Naive thymus-derived CD4-positive, alpha-beta T cell (primary cell): ENCODE measurements around the gene ZNF691. TPM values are rescaled to one million over a fixed set of nuclear protein-coding genes. Genes with fewer than 3 reads are reported as not detected.
"Not testable (repeated sequence)": the region's sequence is repeated elsewhere in the genome, so short reads cannot be mapped to it uniquely, and the experiment has no call there.

Experiments used
- ATAC-seq: fragments of 150-1000 bp; cut with Tn5 transposase; 2 replicates; pipeline ENCODE4 v1.10.0; 2021; ENCODE audit warnings: mild to moderate bottlenecking, moderate library complexity
- CTCF ChIA-PET: fragments of 350-600 bp; sonication (Branson Sonifier 250); formaldehyde crosslinking; loops from one replicate; lab custom pipeline; 2021; ENCODE audit warnings: antibody characterized with exemption; lab: Charles Lee
- POLR2A ChIA-PET: fragments of 350-600 bp; sonication (Branson Sonifier 250); formaldehyde crosslinking; loops from one replicate; lab custom pipeline; 2021; ENCODE audit warnings: antibody characterized with exemption, inconsistent platforms; lab: Charles Lee
- DNase-seq, 9 donors: peaks; one replicate each; pipeline versions ENCODE4 v3.0.0 to v3.0.0-alpha.2; 2020 to 2022; ENCODE audit warnings: mixed read lengths in 1 of 9
- H3K27ac ChIP-seq: one replicate; pipeline ENCODE4 v1.7.0; 2013; ENCODE audit warnings: mild to moderate bottlenecking, low read depth, low read length, moderate library complexity
- H3K27me3 ChIP-seq, 2 donors: one replicate each; pipeline ENCODE4 v1.7.0; 2013; ENCODE audit warnings: low read length in 2 of 2, mild to moderate bottlenecking in 2 of 2, moderate library complexity in 2 of 2; ENCODE audit not compliant: control insufficient read depth in 2 of 2, insufficient read depth in 2 of 2
- H3K36me3 ChIP-seq, 3 experiments: 1 replicate in 2 of 3; 2 replicates in 1 of 3; pipeline ENCODE4 v1.7.0; 2013; ENCODE audit warnings: low read length in 3 of 3, mild to moderate bottlenecking in 3 of 3, moderate library complexity in 1 of 3; ENCODE audit not compliant: insufficient read depth in 3 of 3, control insufficient read depth in 2 of 3
- H3K4me1 ChIP-seq, 2 donors: one replicate each; pipeline ENCODE4 v1.7.0; 2013; ENCODE audit warnings: low read length in 2 of 2, mild to moderate bottlenecking in 2 of 2, moderate library complexity in 1 of 2; ENCODE audit not compliant: control insufficient read depth in 2 of 2, insufficient read depth in 2 of 2
- H3K4me3 ChIP-seq: 2 replicates; pipeline ENCODE4 v1.7.0; 2013; ENCODE audit warnings: mild to moderate bottlenecking, low read length
- H3K9me3 ChIP-seq, 3 experiments: 1 replicate in 2 of 3; 2 replicates in 1 of 3; pipeline ENCODE4 v1.7.0; 2013; ENCODE audit warnings: low read length in 3 of 3; ENCODE audit not compliant: control insufficient read depth in 2 of 3
- H3K27ac Mint-ChIP-seq, 9 donors: one replicate each; pipeline ENCODE4 v1.8.0; 2020 to 2022; ENCODE audit warnings: mixed read lengths in 9 of 9, mild to moderate bottlenecking in 8 of 9, moderate library complexity in 5 of 9, inconsistent platforms in 2 of 9
- H3K27me3 Mint-ChIP-seq, 5 donors: one replicate each; pipeline ENCODE4 v1.8.0; 2021 to 2022; ENCODE audit warnings: mixed read lengths in 5 of 5, mild to moderate bottlenecking in 1 of 5
- H3K36me3 Mint-ChIP-seq, 5 donors: one replicate each; pipeline ENCODE4 v1.8.0; 2020 to 2022; ENCODE audit warnings: mixed read lengths in 5 of 5, mild to moderate bottlenecking in 3 of 5, inconsistent platforms in 1 of 5
- H3K4me1 Mint-ChIP-seq, 7 donors: one replicate each; pipeline ENCODE4 v1.8.0; 2020 to 2022; ENCODE audit warnings: mixed read lengths in 7 of 7, mild to moderate bottlenecking in 3 of 7, inconsistent platforms in 1 of 7
- H3K4me3 Mint-ChIP-seq, 10 donors: one replicate each; pipeline ENCODE4 v1.8.0; 2020 to 2022; ENCODE audit warnings: mild to moderate bottlenecking in 10 of 10, mixed read lengths in 10 of 10, moderate library complexity in 6 of 10, inconsistent platforms in 2 of 10
- H3K9me3 Mint-ChIP-seq, 11 donors: one replicate each; pipeline ENCODE4 v1.8.0; 2020 to 2022; ENCODE audit warnings: mixed read lengths in 11 of 11, mild to moderate bottlenecking in 4 of 11, inconsistent platforms in 1 of 11, moderate library complexity in 1 of 11
- intact Hi-C, 2 donors: fragments of 100-400 bp; cut with micrococcal nuclease; formaldehyde crosslinking; loops; one replicate each; pipeline ENCODE4 v1.15.1; 2023
- polyA plus RNA-seq, 2 donors: library from polyadenylated mRNA; unstranded; fragments of 300-500 nt; fragmentation: Illumina TruSeq; gene quantifications; one replicate each; pipeline ENCODE4 v1.2.3, GENCODE V29; 2021
- total RNA-seq, 6 experiments: library from RNA in 5 of 6; stranded (reverse) in 5 of 6; gene quantifications; 1 replicate in 5 of 6; 2 replicates in 1 of 6; pipeline ENCODE4 v1.2.3 and lab custom pipeline; 2021 to 2026

ZNF691 gene
- total and polyA plus RNA-seq, 7 experiments from 2014 or later = 3.5 to 17.2 (median 12.4) TPM

- peak overlapping the region in 6 of 9 donors; percentile 45 to 84 (median 66) for H3K27ac Mint-ChIP-seq
These were observed 39.3 kb upstream of the ZNF691 start for GRCh38 chr1:42807056-42807668.

GRCh38 chr1:42814815-42815214 lies 31.6 kb upstream of the ZNF691 start:
- peaks cover 6 to 10% of the 10 kb centered on the region in 2 donors for H3K4me1 ChIP-seq
- H3K9me3 ChIP-seq, H3K4me3 ChIP-seq, H3K27ac ChIP-seq, H3K27me3 ChIP-seq, H3K9me3 Mint-ChIP-seq, H3K27ac Mint-ChIP-seq, CTCF ChIA-PET, H3K27me3 Mint-ChIP-seq, ATAC-seq, H3K36me3 ChIP-seq, DNase-seq: not testable (repeated sequence)
- peaks cover 0 to 18% (median 8%) of the 10 kb centered on the region in 5 donors for H3K36me3 Mint-ChIP-seq
- POLR2A ChIA-PET = interaction anchor here (1.3 to 3.5 kb wide), 2 partner anchors 47 to 150 kb away, joined by 4 to 50 read pairs; partner anchors contain the start of genes C1orf50 and P3H1
- intact Hi-C loops = loop anchor here (5.0 kb wide), 3 partner anchors 107 to 1953 kb away; partner anchors contain the start of genes CDC20 (in 1 of the 2) and CITED4 (in 1 of the 2)
- peak overlapping the region in 1 of 10 donors; percentile 53 for H3K4me3 Mint-ChIP-seq
- H3K4me1 Mint-ChIP-seq = peaks cover 20 to 33% (median 25%) of the 10 kb centered on the region in 7 donors

More at GRCh38 chr1:42807056-42807668, 39.3 kb upstream of the ZNF691 start:
- peaks cover 0 to 5% (median 0%) of the 10 kb centered on the region in 11 donors for H3K9me3 Mint-ChIP-seq
- no peak for DNase-seq
- Histone ChIP-seq H3K27me3 (no peaks in the 10 kb centered on the region), H3K4me3 (no peak overlapping the region), H3K27ac (no peak overlapping the region), H3K36me3 (peaks cover 0 to 7% (median 0%) of the 10 kb centered on the region in 3 experiments), H3K9me3 (no peaks in the 10 kb centered on the region), H3K4me1 (peaks cover 0 to 4% of the 10 kb centered on the region in 2 donors)
- H3K4me1 Mint-ChIP-seq = peaks cover 5 to 19% (median 13%) of the 10 kb centered on the region in 7 donors
- CTCF ChIA-PET = interaction anchor here (0.7 kb wide), 1 partner anchor 9 kb away, joined by 3 read pairs; no protein-coding TSS in a partner anchor
- H3K4me3 Mint-ChIP-seq = no peak overlapping the region
- ATAC-seq = no peak
- peaks cover 0 to under 1% (median 0%) of the 10 kb centered on the region in 5 donors for H3K27me3 Mint-ChIP-seq
- intact Hi-C loops = no loop called here
- POLR2A ChIA-PET = interaction anchor here (1.3 kb wide), 1 partner anchor 9 kb away, joined by 4 read pairs; no protein-coding TSS in a partner anchor
- peaks cover 4 to 31% (median 16%) of the 10 kb centered on the region in 5 donors for H3K36me3 Mint-ChIP-seq

- intact Hi-C loops = loop anchor here (1.0 to 5.0 kb wide), 9 partner anchors 31 to 1954 kb away; partner anchors contain the start of genes C1orf50 (in 1 of the 2), CCDC30 (in 1 of the 2), CDC20 (in 1 of the 2) and CITED4 (in 1 of the 2)
- H3K9me3 Mint-ChIP-seq = no peaks in the 10 kb centered on the region
- peaks cover 0 to 10% (median 0%) of the 10 kb centered on the region in 5 donors for H3K27me3 Mint-ChIP-seq
- peaks cover 19 to 39% (median 29%) of the 10 kb centered on the region in 7 donors for H3K4me1 Mint-ChIP-seq
- Histone ChIP-seq H3K27ac (peak overlapping the region; percentile 75), H3K4me3 (peak overlapping the region; percentile 69), H3K9me3 (no peaks in the 10 kb centered on the region), H3K36me3 (no peaks in the 10 kb centered on the region), H3K27me3 (no peaks in the 10 kb centered on the region), H3K4me1 (peaks cover 6 to 10% of the 10 kb centered on the region in 2 donors)
- H3K36me3 Mint-ChIP-seq = peaks cover 0 to 13% (median 8%) of the 10 kb centered on the region in 5 donors
- ChIA-PET POLR2A (interaction anchor here (0.6 to 3.5 kb wide), 13 partner anchors 9 to 701 kb away, joined by 3 to 50 read pairs (median 4); partner anchors contain the start of genes C1orf50, P3H1, PPIH and YBX1), CTCF (interaction anchor here (0.6 to 1.2 kb wide), 7 partner anchors 8 to 458 kb away, joined by 3 to 7 read pairs (median 3); no protein-coding TSS in a partner anchor)
- DNase-seq (peak in 2 of 9 donors; percentile 2 to 11), ATAC-seq (no peak)
- H3K4me3 Mint-ChIP-seq = peak overlapping the region; percentile 76 to 90 (median 84)
- H3K27ac Mint-ChIP-seq = peak overlapping the region; percentile 64 to 94 (median 86)
These were observed 30.4 kb upstream of the ZNF691 start for GRCh38 chr1:42815941-42816584.

- peaks cover 0 to 9% (median 8%) of the 10 kb centered on the region in 5 donors for H3K36me3 Mint-ChIP-seq
- H3K4me3 Mint-ChIP-seq = peak within 1 kb of the TSS; percentile 76 to 90 (median 84)
- Histone ChIP-seq H3K4me1 (peaks cover 6 to 10% of the 10 kb centered on the region in 2 donors), H3K4me3 (peak within 1 kb of the TSS; percentile 69), H3K36me3 (no peaks in the 10 kb centered on the region), H3K27me3 (no peaks in the 10 kb centered on the region), H3K27ac (peak within 1 kb of the TSS; percentile 89), H3K9me3 (no peaks in the 10 kb centered on the region)
- no peaks in the 10 kb centered on the region for H3K9me3 Mint-ChIP-seq
- intact Hi-C loops = loop anchor here (1.0 to 5.0 kb wide), 14 partner anchors 29 to 1955 kb away; partner anchors contain the start of genes C1orf50 (in 2 of the 2), CFAP57 (in 2 of the 2), EBNA1BP2 (in 2 of the 2) and P3H1 (in 2 of the 2)
- H3K4me1 Mint-ChIP-seq = peaks cover 19 to 35% (median 29%) of the 10 kb centered on the region in 7 donors
- ATAC-seq (peak; percentile 97), DNase-seq (peak; percentile 86 to 98 (median 91))
- POLR2A ChIA-PET = interaction anchor here (0.6 to 3.5 kb wide), 12 partner anchors 8 to 436 kb away, joined by 3 to 50 read pairs (median 4); partner anchors contain the start of genes C1orf50, P3H1, PPIH and YBX1
- peak within 1 kb of the TSS; percentile 64 to 94 (median 86) for H3K27ac Mint-ChIP-seq
- CTCF ChIA-PET = interaction anchor here (0.5 to 1.2 kb wide), 6 partner anchors 9 to 479 kb away, joined by 3 to 4 read pairs (median 3); no protein-coding TSS in a partner anchor
- H3K27me3 Mint-ChIP-seq = peaks cover 0 to 10% (median 0%) of the 10 kb centered on the region in 5 donors
These were observed 29.6 kb upstream of the ZNF691 start, which contains the start of the genes ERMAP and SVBP for GRCh38 chr1:42816585-42817439. Gene ERMAP, plus strand, starts transcription at chr1:42817122. Its CDS starts 13,327 bp downstream, at chr1:42830449. Gene SVBP, minus strand, starts transcription at chr1:42817397. Its CDS starts 853 bp downstream, at chr1:42816544.

GRCh38 chr1:42817440-42817767 lies 29.0 kb upstream of the ZNF691 start:
- Histone ChIP-seq H3K27me3 (no peaks in the 10 kb centered on the region), H3K27ac (peak overlapping the region; percentile 89), H3K4me1 (peaks cover 6 to 10% of the 10 kb centered on the region in 2 donors), H3K4me3 (peak overlapping the region; percentile 57), H3K9me3 (no peaks in the 10 kb centered on the region), H3K36me3 (no peaks in the 10 kb centered on the region)
- H3K36me3 Mint-ChIP-seq = peaks cover 0 to 9% (median 8%) of the 10 kb centered on the region in 5 donors
- POLR2A ChIA-PET = interaction anchor here (0.7 to 3.5 kb wide), 6 partner anchors 9 to 142 kb away, joined by 3 to 50 read pairs (median 8); partner anchors contain the start of genes C1orf50, P3H1, YBX1 and ZNF691
- no peaks in the 10 kb centered on the region for H3K9me3 Mint-ChIP-seq
- ATAC-seq (no peak), DNase-seq (no peak)
- H3K27me3 Mint-ChIP-seq = peaks cover 0 to 10% (median 0%) of the 10 kb centered on the region in 5 donors
- intact Hi-C loops = loop anchor here (1.0 to 5.0 kb wide), 13 partner anchors 29 to 1955 kb away; partner anchors contain the start of genes CFAP57 (in 2 of the 2), EBNA1BP2 (in 2 of the 2), SLC2A1 (in 2 of the 2) and ZNF691 (in 2 of the 2)
- peak overlapping the region; percentile 57 to 87 (median 81) for H3K4me3 Mint-ChIP-seq
- CTCF ChIA-PET = interaction anchor here (0.5 kb wide), 1 partner anchor 479 kb away, joined by 3 read pairs; no protein-coding TSS in a partner anchor
- peaks cover 19 to 35% (median 29%) of the 10 kb centered on the region in 7 donors for H3K4me1 Mint-ChIP-seq
- H3K27ac Mint-ChIP-seq = peak overlapping the region in 6 of 9 donors; percentile 6 to 86 (median 46)
